Neural progenitor cell (in vitro differentiated cells): ENCODE results near the gene FHIP2A. TPM values are rescaled to one million over a fixed set of nuclear protein-coding genes. Genes with fewer than 3 reads are reported as not detected.

Source experiments
- DNase-seq: peaks from one replicate; pipeline ENCODE4 v3.0.0-alpha.2; 2016; ENCODE audit warnings: low spot score
- H2AFZ ChIP-seq: fragments of 200-600 bp; sonication (generic); replicated peaks from 2 replicates; pipeline ENCODE4 v1.6.1; 2016; ENCODE audit warnings: antibody characterized with exemption
- H3F3A ChIP-seq: fragments of 200-600 bp; sonication (generic); 2 replicates; pipeline ENCODE4 v1.6.1; 2016; ENCODE audit warnings: antibody characterized with exemption, low read depth
- H3K27ac ChIP-seq: fragments of 200-600 bp; sonication (generic); 2 replicates; pipeline ENCODE4 v1.5.1; 2016; ENCODE audit warnings: mild to moderate bottlenecking
- H3K27me3 ChIP-seq: fragments of 200-600 bp; sonication (generic); 2 replicates; pipeline ENCODE4 v1.6.1; 2016; ENCODE audit warnings: mild to moderate bottlenecking, moderate library complexity
- H3K36me3 ChIP-seq: fragments of 200-600 bp; sonication (generic); 2 replicates; pipeline ENCODE4 v1.5.1; 2016
- H3K4me1 ChIP-seq: fragments of 200-600 bp; sonication (generic); 2 replicates; pipeline ENCODE4 v1.6.1; 2016; ENCODE audit warnings: mixed run types
- H3K4me2 ChIP-seq: fragments of 200-600 bp; sonication (generic); 2 replicates; pipeline ENCODE4 v1.6.1; 2016
- H3K4me3 ChIP-seq: fragments of 200-600 bp; sonication (generic); 2 replicates; pipeline ENCODE4 v1.5.1; 2016
- H3K79me2 ChIP-seq: fragments of 200-600 bp; sonication (generic); 2 replicates; pipeline ENCODE4 v1.6.1; 2016; ENCODE audit warnings: low read depth
- H3K9ac ChIP-seq: fragments of 200-600 bp; sonication (generic); 2 replicates; pipeline ENCODE4 v1.6.1; 2016
- H3K9me3 ChIP-seq: fragments of 200-600 bp; sonication (generic); 2 replicates; pipeline ENCODE4 v1.5.1; 2016; ENCODE audit warnings: low read depth
- H4K20me1 ChIP-seq: fragments of 200-600 bp; sonication (generic); 2 replicates; pipeline ENCODE4 v1.6.1; 2016; ENCODE audit warnings: low read depth
- H3K27ac Mint-ChIP-seq: 3 replicates; pipeline ENCODE4 v1.8.0; 2021; ENCODE audit warnings: mixed read lengths
- H3K27me3 Mint-ChIP-seq: 2 replicates; pipeline ENCODE4 v1.8.0; 2022; ENCODE audit warnings: low read depth, mild to moderate bottlenecking, inconsistent platforms, moderate library complexity, mixed read lengths; ENCODE audit not compliant: insufficient read depth
- H3K36me3 Mint-ChIP-seq: 3 replicates; pipeline ENCODE4 v1.8.0; 2021; ENCODE audit warnings: mixed read lengths
- H3K4me1 Mint-ChIP-seq: 3 replicates; pipeline ENCODE4 v1.8.0; 2021; ENCODE audit warnings: mixed read lengths
- H3K4me3 Mint-ChIP-seq: 3 replicates; pipeline ENCODE4 v1.8.0; 2021; ENCODE audit warnings: mild to moderate bottlenecking, moderate library complexity, mixed read lengths
- H3K9me3 Mint-ChIP-seq: 3 replicates; pipeline ENCODE4 v1.8.0; 2020; ENCODE audit warnings: mixed read lengths
- CTCF ChIP-seq: fragments of 200-600 bp; sonication (generic); IDR thresholded peaks from 2 replicates; pipeline ENCODE4 v1.5.1; 2017; ENCODE audit warnings: antibody characterized with exemption, mild to moderate bottlenecking
- EZH2 ChIP-seq: fragments of 200-600 bp; sonication (generic); IDR thresholded peaks from 2 replicates; pipeline ENCODE4 v1.6.1; 2017; ENCODE audit warnings: antibody characterized with exemption, mild to moderate bottlenecking, moderate library complexity
- EZH2phosphoT487 ChIP-seq: fragments of 200-600 bp; sonication (generic); IDR thresholded peaks from 2 replicates; pipeline ENCODE4 v1.6.1; 2017; ENCODE audit warnings: antibody characterized with exemption
- total RNA-seq: library from RNA; depleted of rRNA; stranded (reverse); fragments of >200 nt; gene quantifications from 2 replicates; pipeline ENCODE4 v1.2.3, GENCODE V29; 2015; ENCODE audit warnings: low replicate concordance

Gene FHIP2A
- total RNA-seq, 1 donor from 2014 or later, result 28.2 TPM

GRCh38 chr10:114777415-114777814 lies 44.2 kb upstream of the FHIP2A start:
- H4K20me1 ChIP-seq, result peaks cover 4% of the 10 kb centered on the region
- H3K79me2 ChIP-seq, result no peaks in the 10 kb centered on the region
- H3K4me2 ChIP-seq, result no peak overlapping the region
- no peak overlapping the region for H3K27ac ChIP-seq
- peaks cover 4% of the 10 kb centered on the region for H3F3A ChIP-seq
- peaks cover 12% of the 10 kb centered on the region for H3K4me1 ChIP-seq
- Mint-ChIP-seq H3K4me3 (no peak overlapping the region), H3K9me3 (no peaks in the 10 kb centered on the region), H3K27me3 (peaks cover 8% of the 10 kb centered on the region), H3K4me1 (peaks cover 20% of the 10 kb centered on the region), H3K36me3 (no peaks in the 10 kb centered on the region), H3K27ac (no peak overlapping the region)
- TF ChIP-seq EZH2phosphoT487, result no peak
- no peak for TF ChIP-seq CTCF
- TF ChIP-seq EZH2, result no peak
- no peak overlapping the region for H3K9ac ChIP-seq
- no peaks in the 10 kb centered on the region for H3K9me3 ChIP-seq
- no peak for DNase-seq
- no peaks in the 10 kb centered on the region for H3K27me3 ChIP-seq
- no peak overlapping the region for H2AFZ ChIP-seq
- H3K36me3 ChIP-seq, result no peaks in the 10 kb centered on the region
- H3K4me3 ChIP-seq, result no peak overlapping the region

- Mint-ChIP-seq H3K4me3 (no peak overlapping the region), H3K4me1 (peaks cover 20% of the 10 kb centered on the region), H3K27me3 (peaks cover 5% of the 10 kb centered on the region), H3K9me3 (no peaks in the 10 kb centered on the region), H3K27ac (no peak overlapping the region), H3K36me3 (no peaks in the 10 kb centered on the region)
- no peak for TF ChIP-seq EZH2phosphoT487
- no peak for TF ChIP-seq CTCF
- no peak for TF ChIP-seq EZH2
- DNase-seq, result peak; percentile 36
- Histone ChIP-seq H3K4me2 (peak overlapping the region; percentile 14), H3K27me3 (no peaks in the 10 kb centered on the region), H3K27ac (no peak overlapping the region), H2AFZ (no peak overlapping the region), H3K9me3 (no peaks in the 10 kb centered on the region), H3K4me1 (peaks cover 12% of the 10 kb centered on the region), H3K4me3 (no peak overlapping the region), H3K36me3 (no peaks in the 10 kb centered on the region), H3K9ac (no peak overlapping the region), H3F3A (peaks cover 4% of the 10 kb centered on the region), H3K79me2 (no peaks in the 10 kb centered on the region), H4K20me1 (peaks cover 4% of the 10 kb centered on the region)
Observed at GRCh38 chr10:114779803-114780576, 41.6 kb upstream of the FHIP2A start.

- H3K4me3 Mint-ChIP-seq, result no peak overlapping the region
- Histone ChIP-seq H3K4me3 (no peak overlapping the region), H3K36me3 (no peaks in the 10 kb centered on the region), H3K9ac (no peak overlapping the region), H3K27me3 (no peaks in the 10 kb centered on the region), H3K4me1 (peaks cover 12% of the 10 kb centered on the region), H2AFZ (no peak overlapping the region), H3K27ac (no peak overlapping the region), H4K20me1 (peaks cover 4% of the 10 kb centered on the region), H3K9me3 (no peaks in the 10 kb centered on the region), H3F3A (peaks cover 4% of the 10 kb centered on the region), H3K4me2 (peak overlapping the region; percentile 14), H3K79me2 (no peaks in the 10 kb centered on the region)
- TF ChIP-seq EZH2phosphoT487 (no peak), CTCF (no peak), EZH2 (no peak)
- no peaks in the 10 kb centered on the region for H3K9me3 Mint-ChIP-seq
- H3K4me1 Mint-ChIP-seq, result peaks cover 20% of the 10 kb centered on the region
- no peaks in the 10 kb centered on the region for H3K36me3 Mint-ChIP-seq
- H3K27ac Mint-ChIP-seq, result no peak overlapping the region
- peaks cover 2% of the 10 kb centered on the region for H3K27me3 Mint-ChIP-seq
- no peak for DNase-seq
Observed at GRCh38 chr10:114780577-114781184, 40.9 kb upstream of the FHIP2A start.
